T-helper 1 cell (primary cell): ENCODE data around the gene C1orf74.

Experiments used
- DNase-seq, 5 donors: peaks; one replicate each; pipeline ENCODE4 v3.0.0-alpha.2; 2012 to 2020

Gene C1orf74

GRCh38 chr1:209769171-209769904 is 15.0 kb downstream of the C1orf74 start:
- peak; percentile 31 to 89 (median 51) for DNase-seq

- peak; percentile 55 to 96 (median 68) for DNase-seq
These were observed 16.0 kb downstream of the C1orf74 start for GRCh38 chr1:209768354-209768774.

- DNase-seq, result no peak
These were observed 16.7 kb downstream of the C1orf74 start for GRCh38 chr1:209767706-209768105.

- DNase-seq, result peak in 1 of 5 donors; percentile 33
These were observed 17.3 kb downstream of the C1orf74 start for GRCh38 chr1:209767096-209767495.

- peak in 1 of 5 donors; percentile 39 for DNase-seq
These were observed 18.3 kb downstream of the C1orf74 start for GRCh38 chr1:209766051-209766450.

- no peak for DNase-seq
These were observed 23.2 kb downstream of the C1orf74 start for GRCh38 chr1:209761011-209761635.

GRCh38 chr1:209759829-209760359 is 24.5 kb downstream of the C1orf74 start:
- DNase-seq, result no peak

- DNase-seq, result no peak
These were observed 26.0 kb downstream of the C1orf74 start for GRCh38 chr1:209758400-209758799.

- DNase-seq, result peak in 2 of 5 donors; percentile 38 to 65
These were observed 27.5 kb downstream of the C1orf74 start for GRCh38 chr1:209756615-209757445.

GRCh38 chr1:209755926-209756614 is 28.3 kb downstream of the C1orf74 start, which contains the start of gene TRAF3IP3:
Gene TRAF3IP3 (plus strand): TSS chr1:209756053. CDS start chr1:209760040, 3,987 bp downstream.
- peak; percentile 40 to 94 (median 64) for DNase-seq

GRCh38 chr1:209755256-209755655 is 29.1 kb downstream of the C1orf74 start:
- DNase-seq, result no peak

GRCh38 chr1:209752890-209753289 is 31.5 kb downstream of the C1orf74 start:
- DNase-seq, result no peak

- DNase-seq, result peak in 1 of 5 donors; percentile 93
These were observed 32.6 kb downstream of the C1orf74 start for GRCh38 chr1:209751627-209752231.

GRCh38 chr1:209749670-209750323 is 34.6 kb downstream of the C1orf74 start:
- no peak for DNase-seq

- DNase-seq, result no peak
These were observed 35.2 kb downstream of the C1orf74 start for GRCh38 chr1:209749205-209749604.

GRCh38 chr1:209748620-209749019 is 35.7 kb downstream of the C1orf74 start:
- no peak for DNase-seq

GRCh38 chr1:209747580-209748262 is 36.6 kb downstream of the C1orf74 start:
- DNase-seq, result peak; percentile 69 to 95 (median 71)

GRCh38 chr1:209746451-209747165 is 37.8 kb downstream of the C1orf74 start:
- DNase-seq, result no peak

- DNase-seq, result no peak
These were observed 41.2 kb downstream of the C1orf74 start for GRCh38 chr1:209743145-209743482.
